ENCODE measurements around the gene MAP3K2.

The MAP3K2 gene

DNA sequence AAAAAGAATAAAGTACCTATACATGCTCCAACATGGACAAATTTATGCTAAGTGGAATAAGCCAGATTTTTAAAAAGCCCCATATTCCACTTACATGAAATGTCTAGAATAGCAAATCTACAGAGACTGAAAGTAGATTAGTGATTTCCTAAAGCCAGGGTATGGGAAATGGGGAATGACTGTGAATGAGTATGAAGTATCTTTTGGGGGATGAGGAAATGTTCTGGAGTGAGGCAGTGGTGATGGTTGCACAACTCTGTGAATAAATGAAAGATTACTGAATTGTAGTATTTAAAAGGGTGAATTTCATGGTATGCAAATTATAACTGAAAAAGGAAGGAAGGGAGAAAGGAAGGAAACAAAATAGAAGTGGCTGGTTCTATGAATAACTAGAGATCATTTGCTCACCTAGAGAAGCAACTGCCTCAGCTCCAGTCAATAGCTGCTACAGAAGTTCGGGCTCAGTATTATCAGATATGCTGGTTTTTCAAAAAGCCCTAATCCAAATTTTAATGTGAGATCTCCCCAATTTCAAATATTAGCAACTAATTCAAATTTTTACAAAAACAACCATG, 39.3 kb downstream of the MAP3K2 start:
- DNase-seq (ENCODE audit: low read depth): no peak

- DNase-seq (ENCODE audit: low read depth): no peak
These were observed 39.9 kb downstream of the MAP3K2 start for GRCh38 chr2:127347734-127348392.

DNA sequence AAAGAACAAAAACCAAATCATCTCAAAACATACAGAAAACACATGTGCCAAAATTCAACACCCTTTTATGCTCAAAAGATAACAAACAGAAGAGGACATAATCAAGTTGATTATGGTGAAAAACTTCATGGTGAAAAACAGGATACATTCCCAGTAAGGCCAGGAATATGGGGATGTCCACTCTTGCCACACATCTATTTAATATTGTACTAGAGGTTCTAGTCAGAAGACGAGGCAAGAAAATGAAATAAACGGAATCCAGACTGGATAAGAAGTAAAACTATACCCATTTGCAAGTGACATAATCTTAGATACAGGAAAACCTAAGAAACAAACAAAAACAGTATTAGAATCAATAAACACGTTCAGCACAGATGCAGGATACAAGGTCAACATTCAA, 40.8 kb downstream of the MAP3K2 start:
- no peak for DNase-seq (ENCODE audit: low read depth)

GRCh38 chr2:127343277-127343676, 44.5 kb downstream of the MAP3K2 start:
- DNase-seq (ENCODE audit: low read depth): no peak

DNA sequence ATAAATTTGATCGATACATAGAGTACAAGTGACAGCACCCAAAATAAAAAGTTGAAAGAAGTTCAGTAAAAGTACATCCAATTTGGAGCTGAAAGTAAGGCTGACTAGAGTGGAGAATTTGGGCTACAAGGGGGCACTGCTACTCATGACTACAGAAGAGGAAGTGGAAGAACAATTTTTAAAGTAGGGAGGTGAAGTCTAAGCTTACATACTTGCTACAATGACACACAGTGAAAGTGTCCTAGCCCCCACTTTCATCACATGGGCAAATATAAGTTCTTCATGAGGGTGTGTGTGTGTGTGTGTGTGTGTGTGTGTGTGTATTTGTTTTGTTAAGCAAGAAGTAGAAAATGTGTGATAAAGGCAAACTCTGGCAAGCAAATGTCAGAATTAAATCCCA, 45.7 kb downstream of the MAP3K2 start:
- no peak for DNase-seq (ENCODE audit: low read depth)

GRCh38 chr2:127332335-127332734, 55.4 kb downstream of the MAP3K2 start:
- no peak for DNase-seq (ENCODE audit: low read depth)

DNA sequence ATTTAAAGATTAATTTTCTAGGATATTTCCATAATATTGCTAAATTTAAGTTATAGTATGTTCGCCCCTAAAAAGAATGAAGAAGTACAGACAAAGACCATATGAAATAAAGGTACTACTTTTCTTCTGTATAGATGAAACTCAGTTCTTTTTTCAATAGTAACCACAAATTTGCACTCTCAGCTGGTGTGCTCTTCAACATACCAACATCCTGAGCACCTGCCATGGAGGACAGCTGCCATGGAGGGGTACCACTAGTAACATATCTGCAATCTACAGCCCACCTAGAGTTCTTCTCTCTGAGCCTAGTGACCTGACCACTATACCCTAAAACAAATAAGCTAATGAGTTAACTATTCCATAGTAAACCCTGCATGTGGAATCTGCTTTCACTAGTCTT, 57.0 kb downstream of the MAP3K2 start:
- DNase-seq (ENCODE audit: low read depth): no peak

- DNase-seq (ENCODE audit: low read depth): no peak
These were observed 61.4 kb downstream of the MAP3K2 start for GRCh38 chr2:127326289-127326945.

DNA sequence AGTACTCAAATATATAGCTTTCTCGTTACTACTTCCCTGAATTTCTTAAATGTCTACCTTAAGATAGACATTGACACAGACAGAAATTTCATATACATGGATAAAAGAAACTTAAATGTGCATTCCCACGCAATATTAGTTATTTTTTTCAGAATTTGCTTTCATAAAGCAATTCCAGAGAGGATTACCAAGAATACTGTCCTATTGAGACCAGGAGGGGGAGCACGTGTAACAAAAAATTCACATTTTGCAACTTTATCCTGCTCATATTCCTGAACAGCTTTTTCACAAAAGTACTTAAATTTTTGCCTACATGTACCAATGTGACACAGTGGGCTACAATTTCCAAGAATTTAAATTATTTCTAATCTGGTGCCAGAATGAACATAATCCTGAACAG, 63.1 kb downstream of the MAP3K2 start:
- DNase-seq (ENCODE audit: low read depth): no peak

GRCh38 chr2:127321303-127321702, 66.5 kb downstream of the MAP3K2 start:
- no peak for DNase-seq (ENCODE audit: low read depth)

- DNase-seq (ENCODE audit: low read depth): no peak
These were observed 67.0 kb downstream of the MAP3K2 start for GRCh38 chr2:127320586-127321275.

DNA sequence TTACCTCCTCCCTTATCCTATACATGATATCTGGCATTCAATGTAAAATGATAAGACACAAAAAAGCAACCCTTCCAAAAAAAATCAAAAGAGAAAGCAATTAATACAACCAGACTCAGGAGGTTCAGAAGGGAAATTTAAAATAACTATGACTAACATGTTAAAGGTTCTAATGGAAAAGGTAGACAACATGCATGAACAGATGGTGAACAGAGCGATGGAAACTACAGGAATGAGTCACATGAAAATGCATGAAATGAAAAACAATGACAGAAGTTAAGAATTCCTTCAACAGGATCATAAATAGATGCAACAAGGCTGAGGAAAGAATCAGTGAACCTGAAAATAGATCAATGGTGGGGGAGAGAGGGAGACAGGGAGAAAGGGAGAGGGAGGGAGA, 67.7 kb downstream of the MAP3K2 start:
- DNase-seq (ENCODE audit: low read depth): no peak

- no peak for DNase-seq (ENCODE audit: low read depth)
These were observed 73.4 kb downstream of the MAP3K2 start for GRCh38 chr2:127314193-127314988.

DNA sequence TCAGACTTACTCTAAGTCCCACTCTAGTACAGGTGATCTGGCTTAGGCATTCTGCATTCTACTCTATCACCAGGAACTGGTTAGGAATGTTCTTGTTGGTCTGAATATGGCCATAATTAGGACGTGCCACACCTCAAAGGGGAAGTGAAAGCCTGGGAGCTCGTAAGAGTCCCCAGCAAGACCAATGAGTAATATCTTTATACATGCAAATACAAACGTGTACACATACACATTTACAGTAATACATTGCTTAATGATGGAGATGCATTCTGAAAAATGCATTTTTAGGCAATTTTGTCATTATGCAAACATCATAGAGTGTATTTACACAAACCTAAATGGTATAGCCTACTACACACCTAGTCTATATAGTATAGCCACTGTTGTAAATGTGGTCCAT, 74.4 kb downstream of the MAP3K2 start:
- DNase-seq (ENCODE audit: low read depth): no peak

DNA sequence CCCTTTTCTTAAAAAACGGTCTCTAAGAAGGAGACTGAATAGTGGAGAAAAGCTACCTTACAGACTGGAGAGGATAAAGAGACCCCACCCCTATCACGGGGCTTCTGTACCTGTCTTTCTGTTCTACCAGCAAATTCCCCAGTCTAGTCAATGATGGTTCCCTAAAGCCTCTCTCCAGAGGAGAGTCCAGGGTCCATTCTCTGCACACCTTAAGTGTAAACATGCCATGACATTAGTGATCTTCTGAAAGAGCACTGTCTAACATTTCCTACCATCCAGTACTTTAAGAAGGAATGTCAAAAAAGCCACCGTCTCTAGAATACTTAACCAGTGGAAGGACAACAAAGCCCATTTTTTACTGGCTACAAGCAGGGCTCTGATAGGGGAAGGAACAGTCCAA, 76.8 kb downstream of the MAP3K2 start:
- DNase-seq (ENCODE audit: low read depth): no peak

DNA sequence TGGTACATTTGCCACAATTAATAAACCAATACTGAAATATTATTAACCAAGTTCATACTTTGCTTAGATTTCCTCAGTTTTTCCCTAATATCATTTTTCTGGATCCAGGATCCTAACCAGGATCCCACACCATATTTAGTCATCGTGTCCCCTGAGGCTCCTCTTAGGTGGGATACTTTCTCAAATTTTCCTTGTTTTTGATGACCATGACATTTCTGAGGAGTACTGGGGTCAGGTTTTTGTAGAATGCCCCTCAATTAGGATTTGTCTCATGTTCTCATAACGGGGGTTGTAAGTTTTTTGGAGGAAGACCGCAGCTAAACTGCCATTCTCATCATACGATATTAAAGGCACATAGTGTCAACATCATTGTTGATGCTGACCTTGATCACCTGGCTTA, 78.3 kb downstream of the MAP3K2 start:
- DNase-seq (ENCODE audit: low read depth): no peak

GRCh38 chr2:127308586-127309138, 79.1 kb downstream of the MAP3K2 start:
- no peak for DNase-seq (ENCODE audit: low read depth)

- DNase-seq (ENCODE audit: low read depth): no peak
These were observed 81.7 kb downstream of the MAP3K2 start for GRCh38 chr2:127305990-127306585.

- DNase-seq (ENCODE audit: low read depth): no peak
These were observed 85.6 kb downstream of the MAP3K2 start for GRCh38 chr2:127302168-127302567.

DNA sequence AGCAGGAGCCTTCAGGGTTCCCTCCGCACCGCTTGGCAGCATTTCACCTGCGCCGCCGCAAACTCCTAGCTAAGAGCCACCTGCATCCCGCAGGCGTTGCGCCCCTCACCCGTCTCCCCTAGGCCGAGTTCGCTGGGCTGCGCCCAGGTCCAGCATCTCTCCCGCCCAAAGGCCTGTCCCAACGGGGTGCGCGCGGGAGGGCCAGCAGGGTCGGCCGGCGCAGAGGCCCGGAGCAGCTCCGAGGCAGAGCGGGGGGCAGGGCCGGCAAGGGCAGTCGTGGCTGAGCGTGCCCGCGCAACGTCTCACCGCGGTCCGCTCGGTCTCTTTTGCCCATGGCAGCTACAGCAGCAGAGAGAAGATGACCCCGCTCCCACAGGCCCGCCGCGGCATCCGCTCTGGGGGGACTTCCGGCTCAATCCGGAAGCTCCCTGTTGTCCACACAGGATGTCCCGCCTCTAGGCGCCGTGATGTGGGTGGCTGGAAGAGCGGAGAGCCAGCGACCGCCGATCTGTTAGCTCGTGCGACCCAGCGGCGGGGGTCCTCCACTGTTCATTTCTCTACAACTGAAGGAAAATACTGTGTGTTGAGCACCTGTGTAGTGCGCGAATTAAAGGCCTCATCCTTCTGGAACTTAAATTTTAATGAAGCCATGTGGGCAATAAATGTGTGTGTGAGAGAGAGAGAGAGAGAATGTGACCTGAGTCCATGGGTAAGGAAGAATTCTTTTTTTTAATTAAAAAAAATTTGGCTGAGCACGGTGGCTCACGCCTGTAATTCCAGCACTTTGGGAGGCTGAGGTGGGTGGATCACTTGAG, 93.8 kb downstream of the MAP3K2 start, which contains the start of gene ERCC3:
Gene ERCC3 (minus strand): TSS at position 397 of the 815 bp plus-strand sequence. CDS start 63 bp downstream, at position 334.
- peak; percentile 64 for DNase-seq (ENCODE audit: low read depth)

DNA sequence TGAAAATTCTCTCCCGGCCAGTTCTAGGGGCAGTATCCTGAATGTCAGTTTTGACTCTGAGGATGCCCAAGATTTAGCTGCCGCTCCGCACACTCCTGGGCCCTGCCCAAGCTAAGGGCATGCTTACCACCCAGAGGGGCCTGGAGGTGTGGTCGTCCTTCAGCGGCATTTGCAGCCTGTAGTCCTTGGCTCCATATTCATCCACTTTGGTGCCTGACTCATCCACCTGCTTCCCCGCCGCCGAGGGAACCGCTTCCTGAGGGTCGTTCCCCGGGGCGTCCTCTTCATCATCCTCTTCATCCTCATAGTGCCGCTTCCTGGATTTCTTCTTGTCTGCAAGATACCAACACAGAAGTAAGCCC, 94.4 kb downstream of the MAP3K2 start:
- no peak for DNase-seq (ENCODE audit: low read depth)

Measured in stimulated activated CD8-positive, alpha-beta memory T cell treated with anti-CD3 and anti-CD28 coated beads, Interleukin-12 subunit alpha, Interleukin-12 subunit beta, amount 100 ng/mL, for 1 hour (primary cell).